ENCODE results near the gene RANBP17. TPM values are rescaled to one million over a fixed set of nuclear protein-coding genes. Genes with fewer than 3 reads are reported as not detected.

Gene RANBP17
- total RNA-seq, 6 donors from 2014 or later: 12.6 to 81.4 (median 23.9) TPM

- Histone ChIP-seq H3K4me1 (no peaks in the 10 kb centered on the region), H3K9me3 (no peaks in the 10 kb centered on the region), H3K27ac (no peak overlapping the region), H3K27me3 (no peaks in the 10 kb centered on the region), H3K4me3 (no peak overlapping the region), H3K36me3 (no peaks in the 10 kb centered on the region)
- TF ChIP-seq EP300 (IDR thresholded peaks at IDR 0.05) (no peak), POLR2A (IDR thresholded peaks at IDR 0.05) (no peak), POLR2AphosphoS5 (IDR thresholded peaks at IDR 0.05) (no peak)
- TF ChIP-seq, protein P1, sequence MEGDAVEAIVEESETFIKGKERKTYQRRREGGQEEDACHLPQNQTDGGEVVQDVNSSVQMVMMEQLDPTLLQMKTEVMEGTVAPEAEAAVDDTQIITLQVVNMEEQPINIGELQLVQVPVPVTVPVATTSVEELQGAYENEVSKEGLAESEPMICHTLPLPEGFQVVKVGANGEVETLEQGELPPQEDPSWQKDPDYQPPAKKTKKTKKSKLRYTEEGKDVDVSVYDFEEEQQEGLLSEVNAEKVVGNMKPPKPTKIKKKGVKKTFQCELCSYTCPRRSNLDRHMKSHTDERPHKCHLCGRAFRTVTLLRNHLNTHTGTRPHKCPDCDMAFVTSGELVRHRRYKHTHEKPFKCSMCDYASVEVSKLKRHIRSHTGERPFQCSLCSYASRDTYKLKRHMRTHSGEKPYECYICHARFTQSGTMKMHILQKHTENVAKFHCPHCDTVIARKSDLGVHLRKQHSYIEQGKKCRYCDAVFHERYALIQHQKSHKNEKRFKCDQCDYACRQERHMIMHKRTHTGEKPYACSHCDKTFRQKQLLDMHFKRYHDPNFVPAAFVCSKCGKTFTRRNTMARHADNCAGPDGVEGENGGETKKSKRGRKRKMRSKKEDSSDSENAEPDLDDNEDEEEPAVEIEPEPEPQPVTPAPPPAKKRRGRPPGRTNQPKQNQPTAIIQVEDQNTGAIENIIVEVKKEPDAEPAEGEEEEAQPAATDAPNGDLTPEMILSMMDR (IDR thresholded peaks at IDR 0.05): no peak
- DNase-seq: no peak
- WGBS, 2 donors: 91 to 100% methylated on average over 1 of the region's 1 CpG
- no peak for ATAC-seq (ENCODE audit: low FRiP score in 2 of 2)
Observed at GRCh38 chr5:171137768-171138525, 276.1 kb downstream of the RANBP17 start.

DNA sequence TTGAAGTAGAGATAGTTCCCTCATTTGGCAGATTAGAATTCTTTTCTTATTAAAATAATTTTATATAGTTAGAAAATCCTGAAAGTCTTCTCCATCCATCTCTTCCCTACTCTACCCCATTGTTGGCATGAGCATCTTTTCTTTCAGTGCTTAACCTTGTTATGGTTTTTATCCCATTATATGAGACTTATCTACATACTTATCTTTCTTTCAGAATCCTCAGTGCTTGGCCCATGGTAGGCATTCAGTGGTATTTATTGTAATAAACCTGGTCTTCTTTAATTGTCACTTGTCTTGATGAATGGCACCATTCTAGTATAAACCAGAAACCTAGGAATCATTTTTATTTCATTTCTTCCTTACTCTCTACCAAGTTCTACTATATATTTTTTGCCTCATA lies 277.4 kb downstream of the RANBP17 start:
- DNase-seq (no peak), ATAC-seq (ENCODE audit: low FRiP score in 2 of 2) (no peak)
- TF ChIP-seq, protein P1 (IDR thresholded peaks at IDR 0.05): no peak
- TF ChIP-seq EP300 (IDR thresholded peaks at IDR 0.05) (no peak), POLR2A (IDR thresholded peaks at IDR 0.05) (no peak), POLR2AphosphoS5 (IDR thresholded peaks at IDR 0.05) (no peak)

GRCh38 chr5:171142617-171143016 lies 280.8 kb downstream of the RANBP17 start:
- Histone ChIP-seq H3K4me3 (no peak overlapping the region), H3K27me3 (no peaks in the 10 kb centered on the region), H3K36me3 (no peaks in the 10 kb centered on the region), H3K9me3 (no peaks in the 10 kb centered on the region), H3K27ac (no peak overlapping the region), H3K4me1 (no peaks in the 10 kb centered on the region)
- DNase-seq (no peak), ATAC-seq (ENCODE audit: low FRiP score in 2 of 2) (no peak)
- TF ChIP-seq, protein P1 (IDR thresholded peaks at IDR 0.05): no peak
- TF ChIP-seq POLR2AphosphoS5 (IDR thresholded peaks at IDR 0.05) (no peak), EP300 (IDR thresholded peaks at IDR 0.05) (no peak), POLR2A (IDR thresholded peaks at IDR 0.05) (no peak)

More for the DNA sequence above, 277.4 kb downstream of the RANBP17 start:
- H3K27me3 ChIP-seq: no peaks in the 10 kb centered on the region
- H3K36me3 ChIP-seq: no peaks in the 10 kb centered on the region
- H3K4me3 ChIP-seq: no peak overlapping the region
- no peaks in the 10 kb centered on the region for H3K9me3 ChIP-seq
- H3K27ac ChIP-seq: no peak overlapping the region
- H3K4me1 ChIP-seq: no peaks in the 10 kb centered on the region

DNA sequence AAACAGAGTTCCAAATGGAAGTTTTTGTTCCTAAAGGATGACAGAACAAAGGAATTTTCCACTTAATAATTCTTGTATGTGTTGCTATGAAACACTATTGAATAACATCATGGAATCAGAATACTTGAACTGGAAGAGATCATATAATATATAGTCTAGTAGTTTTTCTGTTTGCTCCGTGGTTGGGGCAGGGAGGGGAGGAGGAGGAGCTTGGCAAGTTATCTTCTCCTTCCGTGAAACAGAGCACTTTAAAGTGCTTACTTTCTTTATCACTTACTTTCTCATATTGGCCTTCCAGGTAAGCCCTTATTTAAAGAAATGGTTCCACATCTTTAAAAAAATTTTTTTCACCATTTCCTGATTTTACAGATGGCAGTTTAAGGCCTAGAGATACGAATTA lies 281.4 kb downstream of the RANBP17 start:
- WGBS, 2 donors: 43 to 55% methylated on average over 3 of the region's 3 CpGs
- TF ChIP-seq EP300 (IDR thresholded peaks at IDR 0.05) (no peak), POLR2AphosphoS5 (IDR thresholded peaks at IDR 0.05) (no peak), POLR2A (IDR thresholded peaks at IDR 0.05) (no peak)
- TF ChIP-seq, protein P1 (IDR thresholded peaks at IDR 0.05): no peak
- ATAC-seq (ENCODE audit: low FRiP score in 2 of 2): no peak

DNA sequence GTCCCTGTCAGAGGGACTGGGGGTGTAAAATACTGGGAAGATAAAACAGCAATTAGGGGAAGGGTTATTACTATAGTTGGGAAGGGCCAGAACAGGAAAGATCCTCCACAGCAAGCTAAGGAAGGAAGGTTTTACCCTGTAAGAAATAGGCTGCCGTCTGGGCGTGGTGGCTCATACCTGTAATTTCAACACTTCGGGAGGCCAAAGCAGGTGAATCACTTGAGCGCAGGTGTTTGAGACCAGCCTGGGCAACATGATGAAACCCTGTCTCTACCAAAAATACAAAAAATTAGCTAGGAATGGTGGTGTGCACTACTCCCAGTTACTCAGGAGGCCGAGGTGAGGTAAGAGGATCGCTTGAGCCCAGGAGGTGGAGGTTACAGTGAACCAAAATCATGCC lies 282.1 kb downstream of the RANBP17 start:
- Histone ChIP-seq H3K27me3 (no peaks in the 10 kb centered on the region), H3K4me3 (no peak overlapping the region), H3K27ac (no peak overlapping the region), H3K36me3 (no peaks in the 10 kb centered on the region), H3K9me3 (no peaks in the 10 kb centered on the region), H3K4me1 (no peaks in the 10 kb centered on the region)
- DNase-seq (no peak), ATAC-seq (ENCODE audit: low FRiP score in 2 of 2) (no peak)
- WGBS, 2 donors: 95 to 97% methylated on average over 6 of the region's 6 CpGs
- TF ChIP-seq EP300 (IDR thresholded peaks at IDR 0.05) (no peak), POLR2A (IDR thresholded peaks at IDR 0.05) (no peak), POLR2AphosphoS5 (IDR thresholded peaks at IDR 0.05) (no peak)
- TF ChIP-seq, protein P1 (IDR thresholded peaks at IDR 0.05): no peak

More for the DNA sequence above, 281.4 kb downstream of the RANBP17 start:
- Histone ChIP-seq H3K4me1 (no peaks in the 10 kb centered on the region), H3K27ac (no peak overlapping the region), H3K9me3 (no peaks in the 10 kb centered on the region), H3K36me3 (no peaks in the 10 kb centered on the region), H3K4me3 (no peak overlapping the region), H3K27me3 (no peaks in the 10 kb centered on the region)
- DNase-seq: no peak
